Ascending aorta (tissue), 2 donors: Measurements from ENCODE around the gene SLC4A9. TPM values are rescaled to one million over a fixed set of nuclear protein-coding genes. Genes with fewer than 3 reads are reported as not detected.
A peak's percentile ranks its signal among the peaks of the same experiment; 100 is the strongest.

Experiments used
- DNase-seq, 2 donors: peaks; one replicate each; pipeline ENCODE4 v3.0.0-alpha.2; 2019; ENCODE audit warnings: low spot score in 2 of 2
- H3K27ac ChIP-seq, 2 donors: fragments of 200-600 bp; sonication (generic); one replicate each; pipeline ENCODE4 v1.5.1; 2016 to 2017; ENCODE audit warnings: mild to moderate bottlenecking in 1 of 2
- H3K27me3 ChIP-seq: fragments of 200-600 bp; sonication (generic); one replicate; pipeline ENCODE4 v1.5.1; 2017
- H3K36me3 ChIP-seq, 2 donors: fragments of 200-600 bp; sonication (generic); one replicate each; pipeline ENCODE4 v1.5.1; 2016
- H3K4me1 ChIP-seq, 2 donors: fragments of 200-600 bp; sonication (generic); one replicate each; pipeline ENCODE4 v1.5.1; 2016 to 2017; ENCODE audit warnings: mild to moderate bottlenecking in 1 of 2
- H3K4me3 ChIP-seq, 2 donors: fragments of 200-600 bp; sonication (generic); one replicate each; pipeline ENCODE4 v1.5.1; 2016 to 2017; ENCODE audit warnings: mild to moderate bottlenecking in 1 of 2
- H3K9me3 ChIP-seq, 2 donors: fragments of 200-600 bp; sonication (generic); one replicate each; pipeline ENCODE4 v1.5.1; 2016
- CTCF ChIP-seq, 3 experiments: fragments of 200-600 bp in 2 of 3; fragments of 450-650 bp in 1 of 3; sonication (generic) in 2 of 3; IDR thresholded peaks; one replicate each; pipeline ENCODE4 v1.5.1; 2016 to 2019; ENCODE audit warnings: antibody characterized with exemption in 3 of 3, mild to moderate bottlenecking in 1 of 3, moderate library complexity in 1 of 3
- intact Hi-C: fragments of 100-400 bp; cut with DNase I; formaldehyde crosslinking; loops from one replicate; pipeline ENCODE4 v1.15.1; 2023
- total RNA-seq: library from RNA; depleted of rRNA; stranded (reverse); fragments of >200 nt; gene quantifications from one replicate; pipeline ENCODE4 v1.1.0, GENCODE V29; 2016

Gene SLC4A9
- total RNA-seq, 1 donor from 2014 or later = not detected

GRCh38 chr5:140344683-140345423 is 15.1 kb upstream of the SLC4A9 start:
- peak overlapping the region; percentile 69 to 93 for H3K4me3 ChIP-seq

GRCh38 chr5:140345919-140346347 is 14.1 kb upstream of the SLC4A9 start:
- no peaks in the 10 kb centered on the region for H3K27me3 ChIP-seq

More at GRCh38 chr5:140344683-140345423, 15.1 kb upstream of the SLC4A9 start:
- H3K27ac ChIP-seq = peak overlapping the region in 1 of 2 donors; percentile 12
- H3K9me3 ChIP-seq = no peaks in the 10 kb centered on the region
- H3K27me3 ChIP-seq = no peaks in the 10 kb centered on the region
- peaks cover 4 to 29% of the 10 kb centered on the region in 2 donors for H3K4me1 ChIP-seq
- intact Hi-C loops = loop anchor here (5.0 kb wide), 3 partner anchors 83 to 238 kb away; no protein-coding TSS in a partner anchor
- no peaks in the 10 kb centered on the region for H3K36me3 ChIP-seq
- no peak for TF ChIP-seq CTCF (IDR thresholded peaks at IDR 0.05)
- no peak for DNase-seq

GRCh38 chr5:140346348-140347221 is 13.4 kb upstream of the SLC4A9 start, which contains the start of gene HBEGF:
HBEGF (minus strand) TSS chr5:140346603; CDS start chr5:140346328, 275 bp downstream.
- intact Hi-C loops = loop anchor here (2.0 to 5.0 kb wide), 4 partner anchors 44 to 239 kb away; partner anchors contain the start of gene PFDN1
- H3K36me3 ChIP-seq = no peaks in the 10 kb centered on the region
- peak within 1 kb of the TSS; percentile 75 to 80 for H3K27ac ChIP-seq
- DNase-seq = peak; percentile 27 to 90
- H3K9me3 ChIP-seq = no peaks in the 10 kb centered on the region
- H3K4me3 ChIP-seq = peak within 1 kb of the TSS; percentile 69 to 93
- TF ChIP-seq CTCF (IDR thresholded peaks at IDR 0.05) = peak; percentile 31 to 55 (median 50)
- H3K27me3 ChIP-seq = no peaks in the 10 kb centered on the region
- H3K4me1 ChIP-seq = peaks cover 0 to 22% of the 10 kb centered on the region in 2 donors

More at GRCh38 chr5:140345919-140346347, 14.1 kb upstream of the SLC4A9 start:
- TF ChIP-seq CTCF (IDR thresholded peaks at IDR 0.05) = peak in 2 of 3 experiments; percentile 31 to 43
- peak overlapping the region; percentile 69 to 93 for H3K4me3 ChIP-seq
- no peaks in the 10 kb centered on the region for H3K9me3 ChIP-seq
- peak in 1 of 2 donors; percentile 83 for DNase-seq
- peaks cover 4 to 28% of the 10 kb centered on the region in 2 donors for H3K4me1 ChIP-seq
- no peaks in the 10 kb centered on the region for H3K36me3 ChIP-seq
- H3K27ac ChIP-seq = peak overlapping the region; percentile 75 to 80
- intact Hi-C loops = loop anchor here (2.0 to 5.0 kb wide), 4 partner anchors 43 to 239 kb away; partner anchors contain the start of gene PFDN1

- H3K4me3 ChIP-seq = peak overlapping the region in 1 of 2 donors; percentile 93
- H3K4me1 ChIP-seq = peaks cover 0 to 15% of the 10 kb centered on the region in 2 donors
- H3K27me3 ChIP-seq = no peaks in the 10 kb centered on the region
- no peak for DNase-seq
- TF ChIP-seq CTCF (IDR thresholded peaks at IDR 0.05) = no peak
- H3K27ac ChIP-seq = peak overlapping the region; percentile 75 to 80
- no peaks in the 10 kb centered on the region for H3K9me3 ChIP-seq
- no peaks in the 10 kb centered on the region for H3K36me3 ChIP-seq
- intact Hi-C loops = loop anchor here (2.0 to 5.0 kb wide), 4 partner anchors 45 to 240 kb away; partner anchors contain the start of gene PFDN1
Observed at GRCh38 chr5:140347360-140347759, 12.6 kb upstream of the SLC4A9 start.

GRCh38 chr5:140348104-140348503 is 11.9 kb upstream of the SLC4A9 start:
- H3K27me3 ChIP-seq = no peaks in the 10 kb centered on the region
- H3K4me3 ChIP-seq = no peak overlapping the region
- no peak for DNase-seq
- no peak overlapping the region for H3K27ac ChIP-seq
- H3K4me1 ChIP-seq = peaks cover 0 to 13% of the 10 kb centered on the region in 2 donors
- no peaks in the 10 kb centered on the region for H3K36me3 ChIP-seq
- intact Hi-C loops = loop anchor here (5.0 kb wide), 3 partner anchors 86 to 241 kb away; no protein-coding TSS in a partner anchor
- no peaks in the 10 kb centered on the region for H3K9me3 ChIP-seq
- TF ChIP-seq CTCF (IDR thresholded peaks at IDR 0.05) = no peak
